Activated CD8-positive, alpha-beta memory T cell treated with anti-CD3 and anti-CD28 coated beads, Interleukin-2, amount 50 U/mL, for 1 hour (primary cell): ENCODE results near the gene RBFOX1.

ENCODE experiments used
- DNase-seq: peaks from one replicate; pipeline ENCODE4 v3.0.0-alpha.2; 2020; ENCODE audit errors: extremely low read depth

Gene RBFOX1

GRCh38 chr16:7373776-7374175, 41.1 kb downstream of the RBFOX1 start:
- no peak for DNase-seq

DNA sequence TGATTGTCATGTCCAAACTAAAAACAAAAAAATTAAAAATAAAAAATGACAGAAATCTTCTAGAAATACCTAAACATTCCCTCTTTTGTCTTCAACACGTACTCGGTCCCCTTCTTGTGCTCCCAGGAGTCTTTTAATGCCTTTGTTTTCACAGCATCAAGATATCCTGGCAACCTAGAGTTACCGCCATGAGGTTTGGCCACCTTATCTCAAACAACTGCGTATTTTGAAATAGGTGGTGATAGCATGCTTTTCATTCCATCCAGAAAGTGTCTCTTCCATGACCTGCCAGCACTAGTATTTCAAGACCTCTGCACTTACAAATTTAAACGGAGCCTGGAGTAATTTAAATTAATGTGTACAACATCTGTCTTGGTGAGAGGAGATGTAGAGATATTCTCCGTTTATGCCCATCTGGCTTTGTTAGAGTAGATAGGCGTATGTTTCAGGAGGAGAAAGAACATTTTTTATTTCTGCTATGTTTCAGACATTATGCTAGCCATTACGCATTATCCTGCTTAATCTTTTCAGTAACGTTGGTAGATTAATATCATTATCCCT, 42.0 kb downstream of the RBFOX1 start:
- no peak for DNase-seq

DNA sequence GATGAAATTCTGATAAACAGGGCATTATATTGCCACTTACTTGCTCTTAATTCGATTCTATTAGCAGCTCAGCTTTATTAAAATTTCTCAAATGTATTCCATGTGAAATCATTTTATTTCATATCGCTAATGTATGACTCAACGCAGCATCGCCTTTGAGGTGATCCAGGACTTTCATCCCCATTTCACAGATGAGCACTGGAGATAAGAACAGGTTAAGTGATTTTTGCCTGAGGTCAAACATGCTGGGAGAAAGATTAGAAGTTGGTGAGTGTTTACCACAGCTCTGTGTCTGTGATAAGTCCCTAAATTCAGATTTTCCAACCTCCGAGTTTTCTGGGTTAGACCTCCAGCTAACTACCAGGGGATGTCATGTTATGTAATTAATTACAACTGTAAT, 43.6 kb downstream of the RBFOX1 start:
- no peak for DNase-seq

GRCh38 chr16:7377231-7377630, 44.6 kb downstream of the RBFOX1 start:
- no peak for DNase-seq

- DNase-seq, result no peak
Observed at GRCh38 chr16:7378024-7378695, 45.5 kb downstream of the RBFOX1 start.

GRCh38 chr16:7380441-7380840, 47.8 kb downstream of the RBFOX1 start:
- no peak for DNase-seq

DNA sequence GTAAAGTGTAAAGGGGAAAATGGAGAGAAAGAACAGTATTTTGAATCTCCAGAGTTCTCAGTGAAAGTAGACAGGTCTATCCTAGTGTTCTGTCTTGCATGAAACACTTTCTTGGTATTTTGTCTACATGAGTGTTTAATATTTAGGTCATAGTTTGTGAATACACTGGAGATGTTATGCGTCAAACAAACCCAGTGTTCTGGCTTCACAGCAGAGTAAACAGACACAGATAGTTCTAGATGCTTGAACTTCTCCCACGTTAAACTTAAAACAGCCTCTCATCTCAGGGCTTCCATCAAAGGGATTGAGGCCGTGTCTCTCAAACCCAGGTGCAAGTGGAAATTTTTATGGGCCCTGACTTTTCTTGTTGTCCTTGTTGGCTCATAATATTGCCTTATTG, 48.3 kb downstream of the RBFOX1 start:
- DNase-seq, result no peak

GRCh38 chr16:7381671-7382070, 49.0 kb downstream of the RBFOX1 start:
- no peak for DNase-seq

- DNase-seq, result no peak
Observed at GRCh38 chr16:7382521-7382920, 49.9 kb downstream of the RBFOX1 start.

GRCh38 chr16:7390974-7391373, 58.3 kb downstream of the RBFOX1 start:
- DNase-seq, result no peak

DNA sequence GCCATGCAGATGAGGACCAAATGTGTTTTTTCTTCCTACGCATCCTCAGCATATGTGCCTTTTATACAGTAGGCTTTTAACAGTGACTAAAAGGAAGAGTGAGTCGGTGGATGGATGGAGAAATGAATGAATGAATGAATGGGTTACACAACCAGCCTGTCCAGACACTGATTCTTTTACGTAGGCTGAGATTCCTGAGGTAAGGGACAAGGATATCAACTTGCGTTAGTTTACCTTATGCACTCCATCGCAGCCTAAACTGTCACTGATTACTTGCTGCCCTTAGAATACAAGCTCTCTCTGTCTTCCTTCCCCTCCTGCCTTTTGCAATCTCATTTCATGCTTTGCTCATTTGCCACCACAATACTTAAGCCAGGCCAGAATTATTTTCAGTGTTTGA, 59.0 kb downstream of the RBFOX1 start:
- no peak for DNase-seq

GRCh38 chr16:7392206-7392605, 59.6 kb downstream of the RBFOX1 start:
- DNase-seq, result no peak

GRCh38 chr16:7393680-7394079, 61.0 kb downstream of the RBFOX1 start:
- no peak for DNase-seq

DNA sequence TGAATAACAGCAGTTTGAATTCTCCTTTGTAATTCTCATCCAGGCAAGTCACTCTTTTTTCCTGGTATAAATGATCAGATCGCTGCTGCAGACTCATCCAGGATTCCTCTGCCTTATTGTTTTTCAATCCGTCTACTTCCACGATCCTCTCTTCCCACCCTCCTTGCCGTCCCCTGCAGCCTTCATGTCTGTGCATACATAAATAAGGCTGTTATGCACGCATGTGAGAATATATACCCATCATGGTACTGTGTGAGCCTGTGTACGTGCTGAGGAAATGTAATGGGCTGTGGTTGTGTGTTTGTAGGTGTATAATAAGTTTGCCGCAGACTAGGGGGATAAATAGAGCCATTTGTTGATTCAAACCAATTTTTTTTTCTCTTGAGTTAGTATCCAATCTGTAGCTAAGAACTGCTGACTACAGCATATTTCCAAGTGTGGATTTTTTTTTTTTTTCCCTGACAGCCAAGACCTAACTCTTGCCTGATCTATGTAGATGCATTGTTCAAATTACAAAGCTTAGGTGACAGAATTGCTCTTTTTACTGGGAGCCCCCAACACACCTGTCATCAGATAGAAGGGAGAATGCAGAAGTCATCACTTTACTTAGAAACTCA, 62.2 kb downstream of the RBFOX1 start:
- no peak for DNase-seq

DNA sequence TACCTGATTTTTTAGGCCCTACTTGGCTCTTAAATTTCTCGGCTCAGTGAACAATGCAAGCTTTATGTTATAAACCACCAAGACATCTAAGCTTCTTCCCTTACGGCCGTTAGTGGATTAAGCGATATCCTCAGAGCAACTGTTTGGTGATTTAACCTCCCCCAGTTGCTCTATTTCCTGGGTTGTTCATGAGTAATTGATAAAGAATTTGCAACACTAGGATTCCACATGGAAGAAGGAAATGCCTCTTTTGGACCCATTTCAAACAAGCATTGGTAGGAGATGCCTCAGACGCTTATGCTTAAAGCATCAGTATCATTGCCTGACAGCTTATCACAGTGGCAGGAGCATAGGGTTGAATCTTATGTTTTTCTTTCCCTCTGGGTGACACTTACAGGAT, 65.3 kb downstream of the RBFOX1 start:
- no peak for DNase-seq

GRCh38 chr16:7398536-7398935, 65.9 kb downstream of the RBFOX1 start:
- DNase-seq, result no peak

DNA sequence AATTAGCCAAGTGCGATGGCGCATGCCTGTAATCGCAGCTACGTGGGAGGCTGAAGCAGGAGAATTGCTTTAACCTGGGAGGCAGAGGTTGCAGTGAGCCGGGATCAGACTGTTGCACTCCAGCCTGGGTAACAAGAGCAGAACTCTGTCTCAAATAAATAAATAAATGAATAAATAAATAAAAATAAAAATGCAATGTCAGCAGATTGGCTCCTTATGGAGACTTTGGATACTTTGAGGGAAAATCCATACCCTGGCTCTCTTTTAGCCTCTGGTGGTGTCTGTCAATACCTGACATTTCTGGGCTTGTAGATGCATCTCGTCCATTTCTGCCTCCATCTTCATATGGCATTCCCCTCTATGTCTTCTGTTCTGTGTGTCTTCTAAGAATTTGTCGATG, 66.7 kb downstream of the RBFOX1 start:
- no peak for DNase-seq

GRCh38 chr16:7400117-7400890, 67.7 kb downstream of the RBFOX1 start:
- DNase-seq, result no peak

DNA sequence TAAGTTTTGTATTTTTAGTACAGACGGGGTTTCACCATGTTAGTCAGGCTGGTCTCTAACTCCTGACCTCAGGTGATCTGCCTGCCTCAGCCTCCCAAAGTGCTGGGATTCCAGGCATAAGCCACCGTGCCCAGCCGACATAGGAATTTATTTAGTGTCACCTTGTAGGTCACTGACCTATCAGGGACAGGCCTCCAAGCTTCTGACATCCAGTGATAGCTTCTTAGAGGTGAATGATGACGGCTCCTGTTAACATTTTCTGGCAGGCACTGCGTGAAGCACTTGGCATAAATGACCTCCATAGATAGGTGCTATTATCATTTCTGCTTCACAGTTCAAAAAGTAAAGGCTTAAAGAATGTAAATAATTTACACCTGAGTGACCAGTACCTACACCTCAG, 71.6 kb downstream of the RBFOX1 start:
- DNase-seq, result no peak

DNA sequence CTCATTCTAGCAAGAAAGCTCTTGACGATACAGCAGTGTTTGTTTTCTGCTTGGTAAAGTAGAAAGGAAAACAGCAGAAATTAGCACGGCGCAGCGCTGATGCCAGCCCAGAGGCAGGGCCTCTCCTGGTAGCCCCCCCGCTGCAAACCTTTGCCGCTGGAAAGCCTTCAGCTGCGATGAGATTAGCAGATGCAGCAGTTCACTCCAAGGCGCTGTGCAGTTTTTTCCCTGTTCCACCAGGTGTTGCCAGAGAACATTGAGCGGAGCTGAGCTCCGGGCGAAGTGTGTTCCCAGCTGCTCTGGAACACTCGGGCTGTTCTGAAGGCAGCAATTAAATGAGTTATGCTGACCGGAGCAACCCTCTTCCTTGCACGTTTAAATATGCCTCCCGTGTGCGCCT, 72.5 kb downstream of the RBFOX1 start:
- no peak for DNase-seq

DNA sequence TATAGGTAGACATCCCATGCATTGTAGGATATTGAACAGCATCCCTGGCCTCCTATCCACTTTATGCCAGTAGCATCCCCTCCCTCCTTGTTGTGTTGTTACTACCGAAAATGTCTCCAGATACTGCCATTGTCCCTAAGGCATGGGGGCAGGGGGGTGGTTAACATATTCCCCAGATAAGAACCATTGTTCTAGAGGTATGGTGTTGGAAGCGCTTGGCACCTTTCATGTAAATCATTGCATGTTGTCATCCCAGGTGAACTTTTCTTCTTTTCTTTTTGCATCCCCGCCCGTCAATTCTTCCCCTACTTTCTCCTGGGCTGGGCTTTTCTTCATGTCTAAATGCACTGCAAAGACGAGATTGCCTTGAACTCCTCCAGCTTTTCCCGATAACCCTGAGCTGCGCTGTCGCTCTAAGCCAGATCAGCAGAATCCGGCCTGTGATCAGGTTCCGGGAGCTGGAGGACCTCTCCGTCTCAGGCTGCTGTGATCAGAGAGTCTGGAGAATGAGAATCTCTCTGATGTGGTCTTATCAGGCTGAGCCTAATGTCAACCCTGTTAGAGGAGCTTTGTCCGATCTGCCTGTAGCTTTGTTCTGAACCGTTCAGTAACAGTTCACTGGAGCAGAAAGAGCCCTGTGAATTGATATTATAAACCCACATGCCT, 76.2 kb downstream of the RBFOX1 start:
- DNase-seq, result no peak

DNA sequence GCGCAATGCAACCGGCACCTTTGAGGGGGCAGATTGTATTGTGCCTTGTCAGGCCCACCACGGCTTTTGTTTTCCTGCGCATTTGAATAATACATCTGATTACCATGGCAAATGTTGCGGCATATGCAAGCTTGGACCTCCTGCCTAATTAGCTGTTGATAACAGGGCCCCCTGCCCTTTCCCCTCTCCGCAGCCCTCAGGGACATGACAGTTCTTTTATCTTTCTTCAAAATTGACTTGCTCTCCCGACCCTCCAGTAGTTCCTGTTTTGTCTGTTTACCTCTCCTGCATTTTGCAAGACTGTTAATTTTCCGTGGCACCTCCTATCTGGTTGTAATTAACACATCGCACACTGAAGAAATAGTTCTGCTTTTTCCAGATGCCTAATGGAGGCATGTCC, 86.8 kb downstream of the RBFOX1 start:
- no peak for DNase-seq
